GM12878 (cell line): ENCODE measurements around the gene ADM2. TPM values are rescaled to one million over a fixed set of nuclear protein-coding genes. Genes with fewer than 3 reads are reported as not detected.

Experiments used
- ATAC-seq: fragments of 200-7000 bp; cut with Tn5 transposase; 3 replicates; pipeline ENCODE4 v1.9.1; 2020; ENCODE audit warnings: mild to moderate bottlenecking, moderate library complexity
- BruUV-seq: library from RNA; stranded (reverse); fragments of 400-500 nt; replicated peaks from 2 replicates; lab custom pipeline; 2021; lab: Mats Ljungman, UMichigan
- CTCF ChIA-PET: fragments of 300-600 bp; sonication (Branson Sonifier 250); formaldehyde crosslinking; extraction: SDS; loops from one replicate; lab custom pipeline; 2021; ENCODE audit warnings: inconsistent platforms; lab: Yijun Ruan, JAX
- POLR2A ChIA-PET: fragments of 350-600 bp; formaldehyde crosslinking; extraction: SDS; loops from one replicate; lab custom pipeline; 2021; ENCODE audit warnings: inconsistent platforms; lab: Charles Lee
- RAD21 ChIA-PET: fragments of 300-600 bp; sonication (Branson Sonifier 250); formaldehyde crosslinking; loops from one replicate; lab custom pipeline; 2023; ENCODE audit warnings: antibody characterized with exemption; ENCODE audit not compliant: unreplicated experiment; lab: Charles Lee
- SMC1A ChIA-PET: fragments of 300-600 bp; sonication (Branson Sonifier 250); formaldehyde crosslinking; loops from one replicate; lab custom pipeline; 2023; ENCODE audit not compliant: unreplicated experiment, uncharacterized antibody; lab: Charles Lee
- DNase-seq: peaks from one replicate; pipeline ENCODE4 v3.0.0-alpha.2; 2011; ENCODE audit warnings: low read depth, low spot score
- FAIRE-seq: peaks from 3 replicates; lab custom pipeline; 2011; peaks lifted over from hg19 to GRCh38; lab: Jason Lieb, UNC
- H2AFZ ChIP-seq: 2 replicates; pipeline ENCODE4 v1.6.0; 2011; ENCODE audit warnings: low read depth, low read length, control low read depth; ENCODE audit not compliant: control insufficient read depth
- H3K27ac ChIP-seq: 2 replicates; pipeline ENCODE4 v1.5.1; 2011; ENCODE audit warnings: control low read depth; ENCODE audit not compliant: control insufficient read depth, insufficient read depth
- H3K27me3 ChIP-seq, 2 experiments: replicated peaks in 1 of 2; 2 replicates each; pipeline versions ENCODE4 v1.6.0 to v1.6.1; 2011; ENCODE audit warnings: low read length in 1 of 2; ENCODE audit not compliant: control insufficient read depth in 2 of 2, insufficient read depth in 2 of 2
- H3K36me3 ChIP-seq, 2 experiments: 2 replicates each; pipeline ENCODE4 v1.5.1; 2011; ENCODE audit warnings: low read length in 1 of 2; ENCODE audit not compliant: control insufficient read depth in 2 of 2, insufficient read depth in 2 of 2
- H3K4me1 ChIP-seq: 2 replicates; pipeline ENCODE4 v1.6.1; 2011; ENCODE audit warnings: mild to moderate bottlenecking, low read length, moderate library complexity, mixed read lengths; ENCODE audit not compliant: control insufficient read depth, insufficient read depth
- H3K4me2 ChIP-seq: 2 replicates; pipeline ENCODE4 v1.6.0; 2011; ENCODE audit warnings: control low read depth; ENCODE audit not compliant: control insufficient read depth, insufficient read depth
- H3K4me3 ChIP-seq: fragments of 200-600 bp; sonication (generic); 2 replicates; pipeline ENCODE4 v1.5.1; 2016
- H3K79me2 ChIP-seq: 2 replicates; pipeline ENCODE4 v1.6.0; 2011; ENCODE audit warnings: low read length; ENCODE audit not compliant: control insufficient read depth, insufficient read depth
- H3K9ac ChIP-seq: 2 replicates; pipeline ENCODE4 v1.8.0; 2011; ENCODE audit warnings: low read length, control low read depth, mixed read lengths; ENCODE audit not compliant: control insufficient read depth, insufficient read depth
- H3K9me3 ChIP-seq: replicated peaks from 3 replicates; pipeline ENCODE4 v1.5.1; 2011; ENCODE audit warnings: mild to moderate bottlenecking, low read length; ENCODE audit not compliant: control insufficient read depth, insufficient read depth
- H4K20me1 ChIP-seq: 2 replicates; pipeline ENCODE4 v1.6.0; 2011; ENCODE audit not compliant: control insufficient read depth, insufficient read depth
- CREB1 ChIP-seq: IDR thresholded peaks from 2 replicates; pipeline ENCODE4 v1.6.1; 2012; ENCODE audit warnings: low read depth, mild to moderate bottlenecking, inconsistent platforms
- CREM ChIP-seq: IDR thresholded peaks from 2 replicates; pipeline ENCODE4 v1.6.1; 2014; ENCODE audit warnings: antibody characterized with exemption, low read depth
- EP300 ChIP-seq, 2 experiments: fragments of 150-350 bp in 1 of 2; IDR thresholded peaks; 2 replicates each; pipeline ENCODE4 v1.6.1; 2011 to 2012; ENCODE audit warnings: low read depth in 2 of 2, low read length in 2 of 2, borderline replicate concordance in 1 of 2, improper control_type of control experiment in 1 of 2, inconsistent platforms in 1 of 2; ENCODE audit not compliant: control insufficient read depth in 1 of 2
- KDM1A ChIP-seq: fragments of 200-600 bp; sonication (generic); IDR thresholded peaks from 2 replicates; pipeline ENCODE4 v1.6.1; 2016; ENCODE audit warnings: borderline replicate concordance
- POLR2AphosphoS5 ChIP-seq: IDR thresholded peaks from 2 replicates; pipeline ENCODE4 v1.6.1; 2011; ENCODE audit warnings: mild to moderate bottlenecking, low read length, inconsistent platforms
- RELB ChIP-seq: fragments of 450-650 bp; IDR thresholded peaks from 2 replicates; pipeline ENCODE4 v1.6.1; 2017; ENCODE audit warnings: low read depth, mild to moderate bottlenecking, moderate library complexity
- SRF ChIP-seq, 2 experiments: IDR thresholded peaks; 2 replicates each; pipeline ENCODE4 v1.6.1; 2011; ENCODE audit warnings: low read depth in 2 of 2, low read length in 2 of 2, mild to moderate bottlenecking in 1 of 2, moderate library complexity in 1 of 2
- USF1 ChIP-seq: IDR thresholded peaks from 2 replicates; pipeline ENCODE4 v1.6.1; 2011; ENCODE audit warnings: borderline replicate concordance, low read depth, mild to moderate bottlenecking, moderate library complexity, mixed read lengths, low read length; ENCODE audit not compliant: insufficient read depth; ENCODE audit errors: extremely low read length
- YY1 ChIP-seq: IDR thresholded peaks from 2 replicates; pipeline ENCODE4 v1.6.1; 2011; ENCODE audit warnings: low read depth, mild to moderate bottlenecking, low read length
- ZBTB40 ChIP-seq: fragments of 450-650 bp; IDR thresholded peaks from 2 replicates; pipeline ENCODE4 v1.6.1; 2016; ENCODE audit warnings: mild to moderate bottlenecking, moderate library complexity, borderline replicate concordance
- WGBS: methylation state at CpG from one replicate; pipeline ENCODE4 v1.1.6; 2016; ENCODE audit warnings: low lambda C conversion rate; ENCODE audit not compliant: insufficient replicate concordance, insufficient coverage; ENCODE audit errors: missing lambda C conversion rate; 5-methylcytosine and 5-hydroxymethylcytosine counted together
- in situ Hi-C: fragments of 300-500 bp; cut with MboI; formaldehyde crosslinking; loops from 9 replicates; pipeline ENCODE4 v1.14.3; 2018; ENCODE audit warnings: mixed read lengths
- intact Hi-C: fragments of 100-400 bp; cut with micrococcal nuclease; formaldehyde crosslinking; loops from one replicate; pipeline ENCODE4 v1.14.2; 2022; ENCODE audit not compliant: unreplicated experiment
- polyA plus RNA-seq, 11 experiments: library from polyadenylated mRNA; depleted of rRNA in 4 of 11; unstranded in 6 of 11; stranded (reverse) in 5 of 11; fragments of >200 nt; fragmentation: Nextera tagmentation in 4 of 11; fragmentation: Illumina TruSeq in 1 of 11; extraction: Ambion mirVana in 4 of 11; extraction: Trizol in 1 of 11; gene quantifications; 1 replicate in 1 of 11; 2 replicates in 10 of 11; pipeline versions ENCODE4 v1.2.1 to v1.2.3, GENCODE V29; 2011 to 2016; ENCODE audit warnings: inconsistent platforms in 2 of 11, missing spikeins in 2 of 11, low read depth in 1 of 11
- total RNA-seq, 4 experiments: library from RNA; depleted of rRNA in 3 of 4; stranded (reverse); fragments of >200 nt in 3 of 4; fragmentation: Illumina TruSeq in 1 of 4; extraction: Trizol in 1 of 4; gene quantifications; 2 replicates each; pipeline versions ENCODE4 v1.2.1 to v1.2.3, GENCODE V29; 2013 to 2021

Gene ADM2
- total and polyA plus RNA-seq, 10 of the 15 experiments (the other 5 are each of a cell fraction or from before 2014, with no cell fraction given) = 0.02 to 0.33 (median 0.12) TPM; not detected in 2

GRCh38 chr22:50507421-50507990, 26.2 kb downstream of the ADM2 start, which contains the start of gene LMF2 (continued):
- 0 out of 2 replicates have a peak, but pooled peaks have one; percentile 18 for TF ChIP-seq RELB
- TF ChIP-seq, all 136 proteins: peak for 17

GRCh38 chr22:50507991-50508884, 26.9 kb downstream of the ADM2 start, which contains the start of gene NCAPH2:
TSS of gene NCAPH2 (plus strand) at chr22:50508224. CDS start at chr22:50508338, 114 bp downstream.
- H3K9me3 ChIP-seq = no peaks in the 10 kb centered on the region
- intact Hi-C loops = loop anchor here (1.0 kb wide), 1 partner anchor 33 kb away; the partner anchor contains the start of gene SBF1
- DNase-seq (peak; percentile 83), FAIRE-seq (peak; percentile 94), ATAC-seq (peak; percentile 69)
- RAD21 ChIA-PET = interaction anchor here (0.6 to 3.1 kb wide), 20 partner anchors 10 to 257 kb away, joined by 3 to 64 read pairs (median 4); partner anchors contain the start of genes ARSA, HDAC10, SCO2 and TYMP
- peaks cover 47% of the 10 kb centered on the region for H3K79me2 ChIP-seq
- peak within 1 kb of the TSS; percentile 90 for H3K27ac ChIP-seq
- H3K9ac ChIP-seq = peak within 1 kb of the TSS; percentile 97
- H4K20me1 ChIP-seq = no peaks in the 10 kb centered on the region
- under 1% methylated on average over 47 of the region's 76 CpGs for WGBS
- H3K27me3 ChIP-seq = no peaks in the 10 kb centered on the region
- no TSS peak for BruUV-seq
- SMC1A ChIA-PET = interaction anchor here (0.7 to 2.8 kb wide), 9 partner anchors 10 to 112 kb away, joined by 3 to 18 read pairs (median 4); partner anchors contain the start of gene SCO2
- in situ Hi-C loops = no loop called here
- H2AFZ ChIP-seq = peak within 1 kb of the TSS; percentile 90
- POLR2A ChIA-PET = interaction anchor here (0.6 to 7.2 kb wide), 19 partner anchors 16 to 257 kb away, joined by 3 to 84 read pairs (median 4); partner anchors contain the start of genes CHKB, HDAC10, KLHDC7B and SCO2
- peaks cover 4 to 8% of the 10 kb centered on the region in 2 experiments; a peak in 3 of 4 replicates for H3K36me3 ChIP-seq
- H3K4me2 ChIP-seq = peak within 1 kb of the TSS; percentile 92
- H3K4me3 ChIP-seq = peak within 1 kb of the TSS; percentile 100
- H3K4me1 ChIP-seq = peaks cover 9% of the 10 kb centered on the region
- CTCF ChIA-PET = interaction anchor here (0.9 to 3.6 kb wide), 9 partner anchors 11 to 113 kb away, joined by 3 to 38 read pairs (median 9); partner anchors contain the start of genes SCO2 and SYCE3
- TF ChIP-seq EP300 (IDR thresholded peaks at IDR 0.05; ENCODE audit: borderline replicate concordance in 1 of 2, control insufficient read depth in 1 of 2, low read depth in 2 of 2, low read length in 2 of 2) = no peak
- TF ChIP-seq ZBTB40 = peak; percentile 56; the same call in 1 of the 2 replicates
- peak; percentile 100 for TF ChIP-seq CREB1
- TF ChIP-seq CREM = peak; percentile 99
- no peak for TF ChIP-seq USF1
- peak; percentile 97 for TF ChIP-seq YY1
- TF ChIP-seq POLR2AphosphoS5 = peak; percentile 74
- TF ChIP-seq KDM1A = no peak
- TF ChIP-seq SRF (IDR thresholded peaks at IDR 0.05; ENCODE audit: low read depth in 2 of 2, low read length in 2 of 2) = peak in 1 of 2 experiments; percentile 85; a peak in 2 of 4 replicates
